ENCODE results near the gene FAXDC2. TPM values are rescaled to one million over a fixed set of nuclear protein-coding genes. Genes with fewer than 3 reads are reported as not detected.

FAXDC2 gene
- total and polyA plus RNA-seq, 10 of the 15 experiments (the other 5 are each of a cell fraction or from before 2014, with no cell fraction given): 0.13 to 1.8 (median 0.35) TPM

GRCh38 chr5:154895606-154896561, 45.5 kb upstream of the FAXDC2 start (continued):
- no peak for TF ChIP-seq TCF3 (IDR thresholded peaks at IDR 0.05; ENCODE audit: borderline replicate concordance, insufficient read depth, low read depth, low read length)
- TF ChIP-seq GATAD2B (conservative IDR thresholded peaks at IDR 0.05; ENCODE audit: low read depth): no peak
- TF ChIP-seq SMARCA5 (IDR thresholded peaks at IDR 0.05): no peak
- TF ChIP-seq CHD2 (IDR thresholded peaks at IDR 0.05; ENCODE audit: borderline replicate concordance, low read depth, low read length): no peak
- no peak for TF ChIP-seq IRF3 (IDR thresholded peaks at IDR 0.05)
- no peak for TF ChIP-seq SIX5 (IDR thresholded peaks at IDR 0.05; ENCODE audit: low read depth, low read length, severe bottlenecking)
- no peak for TF ChIP-seq TBL1XR1 (IDR thresholded peaks at IDR 0.05; ENCODE audit: low read depth, low read length)

- no peak overlapping the region for H2AFZ ChIP-seq (ENCODE audit: control insufficient read depth, low read depth, low read length)
- TF ChIP-seq CEBPB (IDR thresholded peaks at IDR 0.05; ENCODE audit: borderline replicate concordance in 1 of 2, low read depth in 2 of 2, low read length in 2 of 2) (no peak), ESRRA (IDR thresholded peaks at IDR 0.05; ENCODE audit: low read length) (no peak), EED (IDR thresholded peaks at IDR 0.05; ENCODE audit: low read depth) (no peak), POU2F2 (IDR thresholded peaks at IDR 0.05; ENCODE audit: borderline replicate concordance, low read depth, low read length) (no peak), MEF2B (IDR thresholded peaks at IDR 0.05; ENCODE audit: partially characterized antibody, poor library complexity, severe bottlenecking) (no peak), CREM (IDR thresholded peaks at IDR 0.05; ENCODE audit: low read depth) (no peak), BHLHE40 (IDR thresholded peaks at IDR 0.05; ENCODE audit: borderline replicate concordance in 1 of 2, low read depth in 2 of 2, low read length in 1 of 2) (no peak), PRDM15 (CRISPR knock-in tag; IDR thresholded peaks at IDR 0.05) (no peak)
Observed at GRCh38 chr5:154893381-154893780, 43.0 kb upstream of the FAXDC2 start.

More at GRCh38 chr5:154893381-154893780, 43.0 kb upstream of the FAXDC2 start:
- 91% methylated on average over 5 of the region's 5 CpGs for WGBS (ENCODE audit: insufficient coverage, insufficient replicate concordance, low lambda C conversion rate, missing lambda C conversion rate)
- SMC1A ChIA-PET (ENCODE audit: uncharacterized antibody, unreplicated experiment): interaction anchor here (0.6 to 1.3 kb wide), 4 partner anchors 10 to 1466 kb away, joined by 3 to 6 read pairs (median 4); no protein-coding TSS in a partner anchor
- POLR2A ChIA-PET: no interaction called here
- no peaks in the 10 kb centered on the region for H3K4me1 ChIP-seq (ENCODE audit: control insufficient read depth, insufficient read depth, low read length)
- no TSS peak for BruUV-seq (replicated peaks)
- H3K79me2 ChIP-seq (ENCODE audit: control insufficient read depth, insufficient read depth, low read length): no peaks in the 10 kb centered on the region
- H3K36me3 ChIP-seq (ENCODE audit: control insufficient read depth in 2 of 2, insufficient read depth in 2 of 2, low read length in 1 of 2): peaks cover 16 to 30% of the 10 kb centered on the region in 2 experiments
- no peak overlapping the region for H3K9ac ChIP-seq (ENCODE audit: control insufficient read depth, insufficient read depth, low read length)
- DNase-seq (ENCODE audit: low read depth, low spot score): no peak
- H3K27ac ChIP-seq (ENCODE audit: control insufficient read depth, insufficient read depth): no peak overlapping the region
- intact Hi-C loops (cut with micrococcal nuclease; ENCODE audit: unreplicated experiment): no loop called here
- H4K20me1 ChIP-seq (ENCODE audit: control insufficient read depth, insufficient read depth): no peaks in the 10 kb centered on the region
- no peak overlapping the region for H3K4me3 ChIP-seq
- RAD21 ChIA-PET (ENCODE audit: unreplicated experiment): interaction anchor here (0.6 kb wide), 1 partner anchor 16 kb away, joined by 3 read pairs; no protein-coding TSS in a partner anchor
- FAIRE-seq: no peak
- in situ Hi-C loops (cut with MboI): no loop called here
- H3K9me3 ChIP-seq (replicated peaks; ENCODE audit: control insufficient read depth, insufficient read depth, low read length): no peaks in the 10 kb centered on the region
- CTCF ChIA-PET: no interaction called here
- no peaks in the 10 kb centered on the region for H3K27me3 ChIP-seq (replicated peaks in 1 of 2; ENCODE audit: control insufficient read depth in 2 of 2, insufficient read depth in 2 of 2, low read length in 1 of 2)
- ATAC-seq: no peak
- no peak overlapping the region for H3K4me2 ChIP-seq (ENCODE audit: control insufficient read depth, insufficient read depth)
